ENCODE data around the gene IQCF6. TPM values are rescaled to one million over a fixed set of nuclear protein-coding genes. Genes with fewer than 3 reads are reported as not detected.

Gene IQCF6
- total RNA-seq, 2 experiments from 2014 or later = not detected

- no peak overlapping the region for H2AFZ ChIP-seq (ENCODE audit: low read length)
- no peak overlapping the region for H3K4me3 ChIP-seq (ENCODE audit: low read depth, low read length, poor library complexity, severe bottlenecking)
- intact Hi-C loops (cut with micrococcal nuclease; ENCODE audit: unreplicated experiment) = no loop called here
- no peaks in the 10 kb centered on the region for H3K9me3 ChIP-seq (ENCODE audit: low read length)
- no peaks in the 10 kb centered on the region for H3K36me3 ChIP-seq (ENCODE audit: insufficient read depth, low read length)
- DNase-seq (ENCODE audit: low spot score) = no peak
- H3K79me2 ChIP-seq (ENCODE audit: insufficient read depth, low read depth, low read length) = no peaks in the 10 kb centered on the region
- H3K4me2 ChIP-seq (ENCODE audit: low read length) = no peak overlapping the region
- CTCF ChIA-PET (ENCODE audit: unreplicated experiment) = no interaction called here
- H4K20me1 ChIP-seq (ENCODE audit: insufficient read depth, low read length) = no peaks in the 10 kb centered on the region
- no TSS peak for BruUV-seq (replicated peaks)
- no peak overlapping the region for H3K27ac ChIP-seq (ENCODE audit: low read depth, low read length, poor library complexity, severe bottlenecking)
- POLR2A ChIA-PET = interaction anchor here (0.7 kb wide), 1 partner anchor 8 kb away, joined by 3 read pairs; no protein-coding TSS in a partner anchor
- H3K9me2 ChIP-seq (ENCODE audit: insufficient read depth, low read length) = no peaks in the 10 kb centered on the region
- TF ChIP-seq EZH2phosphoT487 (IDR thresholded peaks at IDR 0.05; ENCODE audit: borderline replicate concordance, low read depth, low read length) = no peak
- no peak for TF ChIP-seq CTCF (conservative IDR thresholded peaks at IDR 0.05; ENCODE audit: low read length)
- no peaks in the 10 kb centered on the region for H3K4me1 ChIP-seq (ENCODE audit: insufficient read depth, low read length, poor library complexity, severe bottlenecking)
These were observed 43.1 kb downstream of the IQCF6 start for GRCh38 chr3:51735950-51736349.

DNA sequence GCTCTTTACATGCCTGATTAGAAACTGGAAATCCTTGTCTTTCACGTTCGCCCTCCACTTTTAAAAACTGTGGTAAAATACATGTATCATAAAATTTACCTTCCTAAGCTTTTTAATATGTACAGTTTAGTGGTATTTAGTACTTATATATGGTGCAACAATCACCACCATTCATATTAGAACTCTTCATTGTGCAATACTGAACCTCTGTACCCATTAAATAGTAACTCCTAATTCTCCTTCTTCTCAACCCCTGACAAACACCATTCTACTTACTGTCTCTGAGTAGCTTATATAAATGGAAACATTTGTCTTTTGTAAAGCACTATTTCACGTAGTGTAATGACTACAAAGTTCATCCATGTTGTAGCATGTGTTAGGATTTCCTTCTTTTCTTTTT, 44.0 kb downstream of the IQCF6 start:
- no peak overlapping the region for H2AFZ ChIP-seq (ENCODE audit: low read length)
- ChIA-PET POLR2A (interaction anchor here (0.7 kb wide), 2 partner anchors 25 to 85 kb away, joined by 3 to 8 read pairs; no protein-coding TSS in a partner anchor), CTCF (ENCODE audit: unreplicated experiment) (interaction anchor here (0.6 kb wide), 1 partner anchor 94 kb away, joined by 4 read pairs; no protein-coding TSS in a partner anchor)
- DNase-seq (ENCODE audit: low spot score) = no peak
- H4K20me1 ChIP-seq (ENCODE audit: insufficient read depth, low read length) = no peaks in the 10 kb centered on the region
- no TSS peak for BruUV-seq (replicated peaks)
- H3K4me3 ChIP-seq (ENCODE audit: low read depth, low read length, poor library complexity, severe bottlenecking) = no peak overlapping the region
- TF ChIP-seq CTCF (conservative IDR thresholded peaks at IDR 0.05; ENCODE audit: low read length) (no peak), EZH2phosphoT487 (IDR thresholded peaks at IDR 0.05; ENCODE audit: borderline replicate concordance, low read depth, low read length) (no peak)
- intact Hi-C loops (cut with micrococcal nuclease; ENCODE audit: unreplicated experiment) = no loop called here
- H3K9me2 ChIP-seq (ENCODE audit: insufficient read depth, low read length) = no peaks in the 10 kb centered on the region
- no peak overlapping the region for H3K27ac ChIP-seq (ENCODE audit: low read depth, low read length, poor library complexity, severe bottlenecking)
- H3K4me1 ChIP-seq (ENCODE audit: insufficient read depth, low read length, poor library complexity, severe bottlenecking) = no peaks in the 10 kb centered on the region
- H3K36me3 ChIP-seq (ENCODE audit: insufficient read depth, low read length) = no peaks in the 10 kb centered on the region
- no peak overlapping the region for H3K4me2 ChIP-seq (ENCODE audit: low read length)
- no peaks in the 10 kb centered on the region for H3K79me2 ChIP-seq (ENCODE audit: insufficient read depth, low read depth, low read length)
- no peaks in the 10 kb centered on the region for H3K9me3 ChIP-seq (ENCODE audit: low read length)

- Histone ChIP-seq H3K9me2 (ENCODE audit: insufficient read depth, low read length) (no peaks in the 10 kb centered on the region), H3K4me3 (ENCODE audit: low read depth, low read length, poor library complexity, severe bottlenecking) (no peak overlapping the region), H3K4me2 (ENCODE audit: low read length) (no peak overlapping the region), H3K36me3 (ENCODE audit: insufficient read depth, low read length) (no peaks in the 10 kb centered on the region), H3K4me1 (ENCODE audit: insufficient read depth, low read length, poor library complexity, severe bottlenecking) (no peaks in the 10 kb centered on the region), H2AFZ (ENCODE audit: low read length) (no peak overlapping the region), H4K20me1 (ENCODE audit: insufficient read depth, low read length) (no peaks in the 10 kb centered on the region), H3K27ac (ENCODE audit: low read depth, low read length, poor library complexity, severe bottlenecking) (no peak overlapping the region), H3K9me3 (ENCODE audit: low read length) (no peaks in the 10 kb centered on the region), H3K79me2 (ENCODE audit: insufficient read depth, low read depth, low read length) (no peaks in the 10 kb centered on the region)
- TF ChIP-seq EZH2phosphoT487 (IDR thresholded peaks at IDR 0.05; ENCODE audit: borderline replicate concordance, low read depth, low read length) (no peak), CTCF (conservative IDR thresholded peaks at IDR 0.05; ENCODE audit: low read length) (no peak)
- no TSS peak for BruUV-seq (replicated peaks)
- ChIA-PET CTCF (ENCODE audit: unreplicated experiment) (interaction anchor here (0.6 kb wide), 1 partner anchor 93 kb away, joined by 4 read pairs; no protein-coding TSS in a partner anchor), POLR2A (interaction anchor here (0.7 kb wide), 2 partner anchors 24 to 84 kb away, joined by 3 to 8 read pairs; no protein-coding TSS in a partner anchor)
- DNase-seq (ENCODE audit: low spot score) = no peak
- intact Hi-C loops (cut with micrococcal nuclease; ENCODE audit: unreplicated experiment) = no loop called here
These were observed 44.5 kb downstream of the IQCF6 start for GRCh38 chr3:51734572-51734907.
